HEK293 (cell line): ENCODE data around the gene CASK.

Experiments used
- SP2 ChIP-seq: fragments of 450-650 bp; formaldehyde crosslinking; IDR thresholded peaks from 2 replicates; pipeline ENCODE4 v1.5.1; 2016; ENCODE audit warnings: missing biosample characterization, missing genetic modification characterization
- ZNF274 ChIP-seq, 2 experiments: fragments of 200-500 bp in 1 of 2; fragments of 450-650 bp in 1 of 2; sonication (Bioruptor generic) in 1 of 2; formaldehyde crosslinking in 1 of 2; IDR thresholded peaks; 2 replicates each; pipeline versions ENCODE4 v1.5.1 to v1.6.1; 2014 to 2016; ENCODE audit warnings: borderline replicate concordance in 1 of 2, inconsistent platforms in 1 of 2, low read length in 1 of 2, missing biosample characterization in 1 of 2, missing genetic modification characterization in 1 of 2

DNA sequence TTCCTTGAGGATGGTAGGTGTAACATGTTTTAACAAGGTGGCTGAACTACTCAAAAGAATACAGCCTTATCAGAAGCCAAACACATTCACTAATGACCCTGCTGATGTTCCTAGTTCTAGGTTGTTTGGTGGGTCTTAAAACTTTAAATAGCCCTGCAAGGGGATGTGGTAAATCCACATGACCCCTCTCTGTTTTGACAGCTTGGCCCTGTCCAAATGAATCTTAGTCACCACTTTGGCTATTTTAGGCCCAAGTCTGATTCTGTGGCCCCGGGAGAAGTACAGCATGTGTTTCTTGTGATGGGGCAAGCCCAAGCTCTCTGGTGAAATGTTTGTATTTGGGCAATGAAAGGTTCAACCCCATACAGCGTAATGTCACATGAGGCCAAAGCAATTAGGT, 289.1 kb downstream of the CASK start:
- TF ChIP-seq SP2 (tag by site-specific recombination) = no peak
- no peak for TF ChIP-seq ZNF274 (IDR thresholded peaks at IDR 0.05; ENCODE audit: low read length)
- TF ChIP-seq ZNF274 (tag by site-specific recombination; IDR thresholded peaks at IDR 0.05; ENCODE audit: borderline replicate concordance) = no peak
